WTC11 (cell line): ENCODE results near the gene BICD2. TPM values are rescaled to one million over a fixed set of nuclear protein-coding genes. Genes with fewer than 3 reads are reported as not detected.

Source experiments
- ATAC-seq: fragments of 200-7000 bp; cut with Tn5 transposase; 2 replicates; pipeline ENCODE4 v1.10.0; 2021; ENCODE audit warnings: mild to moderate bottlenecking, moderate library complexity
- CTCF ChIA-PET: fragments of 300-600 bp; sonication (Branson Sonifier 250); formaldehyde crosslinking; loops from one replicate; lab custom pipeline; 2021; ENCODE audit warnings: antibody characterized with exemption; lab: Charles Lee
- POLR2A ChIA-PET: fragments of 350-600 bp; sonication (Branson Sonifier 250); formaldehyde crosslinking; loops from one replicate; lab custom pipeline; 2021; ENCODE audit warnings: antibody characterized with exemption; lab: Charles Lee
- DNase-seq: peaks from one replicate; pipeline ENCODE4 v3.0.0; 2021; ENCODE audit warnings: low spot score
- H3K27ac Mint-ChIP-seq: 2 replicates; pipeline ENCODE4 v1.8.0; 2021; ENCODE audit warnings: mixed read lengths
- H3K27me3 Mint-ChIP-seq: 2 replicates; pipeline ENCODE4 v1.8.0; 2021; ENCODE audit warnings: low read depth, mild to moderate bottlenecking, moderate library complexity, mixed read lengths
- H3K36me3 Mint-ChIP-seq: 2 replicates; pipeline ENCODE4 v1.8.0; 2021; ENCODE audit warnings: mixed read lengths
- H3K4me1 Mint-ChIP-seq: 2 replicates; pipeline ENCODE4 v1.8.0; 2022; ENCODE audit warnings: mixed read lengths
- H3K4me3 Mint-ChIP-seq: 2 replicates; pipeline ENCODE4 v1.8.0; 2021; ENCODE audit warnings: mild to moderate bottlenecking, moderate library complexity, mixed read lengths
- H3K9me3 Mint-ChIP-seq: 2 replicates; pipeline ENCODE4 v1.8.0; 2021; ENCODE audit warnings: mixed read lengths
- ATF1 ChIP-seq: sonication (generic); formaldehyde crosslinking; IDR thresholded peaks from 2 replicates; pipeline ENCODE4 v1.8.1; 2023; ENCODE audit warnings: mild to moderate bottlenecking, moderate library complexity, missing genetic modification reagents
- CBFB ChIP-seq: sonication (generic); formaldehyde crosslinking; IDR thresholded peaks from 2 replicates; pipeline ENCODE4 v1.8.1; 2022; ENCODE audit warnings: mild to moderate bottlenecking, low read depth, missing genetic modification reagents
- EMX1 ChIP-seq: fragments of 250-450 bp; sonication (Bioruptor Pico); IDR thresholded peaks from 2 replicates; pipeline ENCODE4 v1.8.0; 2021; ENCODE audit warnings: mild to moderate bottlenecking
- FOXK1 ChIP-seq: sonication (generic); formaldehyde crosslinking; IDR thresholded peaks from 2 replicates; pipeline ENCODE4 v1.8.0; 2022; ENCODE audit warnings: mild to moderate bottlenecking, moderate library complexity, missing genetic modification reagents
- MXD4 ChIP-seq: fragments of 250-450 bp; sonication (Bioruptor Pico); IDR thresholded peaks from 2 replicates; pipeline ENCODE4 v1.8.0; 2021; ENCODE audit warnings: mild to moderate bottlenecking, moderate library complexity, borderline replicate concordance
- NR1H2 ChIP-seq: sonication (generic); formaldehyde crosslinking; IDR thresholded peaks from 2 replicates; pipeline ENCODE4 v1.9.0; 2021; ENCODE audit warnings: mild to moderate bottlenecking, moderate library complexity, missing genetic modification reagents
- PRRX2 ChIP-seq: fragments of 250-450 bp; sonication (Bioruptor Pico); IDR thresholded peaks from 2 replicates; pipeline ENCODE4 v1.8.0; 2021; ENCODE audit warnings: mild to moderate bottlenecking
- RELA ChIP-seq: sonication (generic); formaldehyde crosslinking; IDR thresholded peaks from 2 replicates; pipeline ENCODE4 v1.8.1; 2022; ENCODE audit warnings: missing genetic modification reagents, mild to moderate bottlenecking, borderline replicate concordance
- TCF7 ChIP-seq: sonication (generic); formaldehyde crosslinking; IDR thresholded peaks from 2 replicates; pipeline ENCODE4 v1.8.0; 2022; ENCODE audit warnings: mild to moderate bottlenecking, low read depth, missing genetic modification reagents, moderate library complexity
- ZBTB43 ChIP-seq: sonication (generic); formaldehyde crosslinking; IDR thresholded peaks from 2 replicates; pipeline ENCODE4 v1.8.1; 2023; ENCODE audit warnings: mild to moderate bottlenecking, missing genetic modification reagents
- ZNF281 ChIP-seq: sonication (generic); formaldehyde crosslinking; IDR thresholded peaks from 2 replicates; pipeline ENCODE4 v1.8.0; 2023; ENCODE audit warnings: mild to moderate bottlenecking, missing genetic modification reagents
- ZNF423 ChIP-seq: fragments of 250-450 bp; sonication (Bioruptor Pico); IDR thresholded peaks from 2 replicates; pipeline ENCODE4 v2.1.2; 2022; ENCODE audit warnings: mild to moderate bottlenecking, moderate library complexity
- ZNF532 ChIP-seq: fragments of 250-450 bp; sonication (Bioruptor Pico); IDR thresholded peaks from 2 replicates; pipeline ENCODE4 v1.9.0; 2021; ENCODE audit warnings: mild to moderate bottlenecking, borderline replicate concordance
- ZNF671 ChIP-seq: fragments of 250-450 bp; sonication (Bioruptor Pico); IDR thresholded peaks from 2 replicates; pipeline ENCODE4 v1.8.0; 2021; ENCODE audit warnings: mild to moderate bottlenecking
- total RNA-seq: library from RNA; stranded (reverse); gene quantifications from 3 replicates; pipeline ENCODE4 v1.2.3, GENCODE V29; 2021

The BICD2 gene
- total RNA-seq, 1 experiment from 2014 or later: 38.7 TPM

- H3K27ac Mint-ChIP-seq: no peak overlapping the region
- H3K27me3 Mint-ChIP-seq: no peaks in the 10 kb centered on the region
- ATAC-seq (no peak), DNase-seq (no peak)
- H3K9me3 Mint-ChIP-seq: no peaks in the 10 kb centered on the region
- ChIA-PET CTCF (no interaction called here), POLR2A (no interaction called here)
- no peaks in the 10 kb centered on the region for H3K4me1 Mint-ChIP-seq
- peaks cover 35% of the 10 kb centered on the region for H3K36me3 Mint-ChIP-seq
- H3K4me3 Mint-ChIP-seq: no peak overlapping the region
- TF ChIP-seq ZNF532 (CRISPR knock-in tag) (no peak), PRRX2 (CRISPR knock-in tag) (no peak), TCF7 (no peak), ZBTB43 (CRISPR knock-in tag) (no peak), NR1H2 (CRISPR knock-in tag) (no peak)
Observed at GRCh38 chr9:92711146-92711545, 53.5 kb downstream of the BICD2 start.

GRCh38 chr9:92710368-92710767 lies 54.3 kb downstream of the BICD2 start:
- no peak overlapping the region for H3K27ac Mint-ChIP-seq
- DNase-seq (no peak), ATAC-seq (no peak)
- no peaks in the 10 kb centered on the region for H3K9me3 Mint-ChIP-seq
- no peak for TF ChIP-seq ZNF281 (CRISPR knock-in tag)
- TF ChIP-seq ATF1 (CRISPR knock-in tag): no peak
- no peak for TF ChIP-seq EMX1
- no peak for TF ChIP-seq MXD4 (CRISPR knock-in tag)
- TF ChIP-seq FOXK1 (CRISPR knock-in tag): no peak
- TF ChIP-seq NR1H2 (CRISPR knock-in tag): no peak
- TF ChIP-seq ZNF671: no peak
- no peak for TF ChIP-seq CBFB (CRISPR knock-in tag)
- POLR2A ChIA-PET: no interaction called here
- H3K36me3 Mint-ChIP-seq: peaks cover 37% of the 10 kb centered on the region
- CTCF ChIA-PET: no interaction called here
- H3K27me3 Mint-ChIP-seq: no peaks in the 10 kb centered on the region
- H3K4me1 Mint-ChIP-seq: no peaks in the 10 kb centered on the region
- no peak overlapping the region for H3K4me3 Mint-ChIP-seq

- ChIA-PET CTCF (interaction anchor here (1.0 kb wide), 1 partner anchor 78 kb away, joined by 3 read pairs; no protein-coding TSS in a partner anchor), POLR2A (no interaction called here)
- ATAC-seq: no peak
- no peak overlapping the region for H3K27ac Mint-ChIP-seq
- H3K36me3 Mint-ChIP-seq: peaks cover 33% of the 10 kb centered on the region
- DNase-seq: no peak
- H3K9me3 Mint-ChIP-seq: no peaks in the 10 kb centered on the region
- H3K4me1 Mint-ChIP-seq: no peaks in the 10 kb centered on the region
- H3K27me3 Mint-ChIP-seq: no peaks in the 10 kb centered on the region
- TF ChIP-seq RELA (CRISPR knock-in tag) (no peak), ZBTB43 (CRISPR knock-in tag) (no peak), EMX1 (no peak), ZNF423 (CRISPR knock-in tag) (no peak)
- H3K4me3 Mint-ChIP-seq: no peak overlapping the region
Observed at GRCh38 chr9:92709954-92710353, 54.7 kb downstream of the BICD2 start.
